Neural cell (in vitro differentiated cells): Measurements from ENCODE around the gene TYW1B.
"Not testable (repeated sequence)": the region's sequence is repeated elsewhere in the genome, so short reads cannot be mapped to it uniquely, and the experiment has no call there.

Source experiments
- EP300 ChIP-seq: fragments of 450-650 bp; conservative IDR thresholded peaks from 2 replicates; pipeline ENCODE4 v1.6.1; 2014; ENCODE audit warnings: antibody characterized with exemption, mild to moderate bottlenecking, moderate library complexity; ENCODE audit not compliant: poor library complexity, severe bottlenecking
- EZH2 ChIP-seq: fragments of 200-600, 300-800 bp; shearing (Covaris generic), sonication (generic); IDR thresholded peaks from 2 replicates; pipeline ENCODE4 v1.6.1; 2014; ENCODE audit warnings: antibody characterized with exemption, low read length, borderline replicate concordance, mild to moderate bottlenecking; ENCODE audit not compliant: insufficient read depth, poor library complexity, severe bottlenecking
- MXI1 ChIP-seq: fragments of 450-650 bp; conservative IDR thresholded peaks from 2 replicates; pipeline ENCODE4 v1.6.1; 2014; ENCODE audit warnings: antibody characterized with exemption, mild to moderate bottlenecking; ENCODE audit not compliant: poor library complexity, severe bottlenecking
- POLR2AphosphoS5 ChIP-seq: IDR thresholded peaks from 2 replicates; pipeline ENCODE4 v1.6.1; 2012
- RAD21 ChIP-seq: fragments of 450-650 bp; conservative IDR thresholded peaks from 2 replicates; pipeline ENCODE4 v1.6.1; 2014; ENCODE audit warnings: antibody characterized with exemption, mild to moderate bottlenecking, moderate library complexity
- SMC3 ChIP-seq: fragments of 450-650 bp; conservative IDR thresholded peaks from 2 replicates; pipeline ENCODE4 v1.6.1; 2014; ENCODE audit warnings: antibody characterized with exemption, mild to moderate bottlenecking, moderate library complexity; ENCODE audit not compliant: poor library complexity
- TAF1 ChIP-seq: IDR thresholded peaks from 2 replicates; pipeline ENCODE4 v1.6.1; 2012; ENCODE audit warnings: low read depth
- TF ChIP-seq, protein P1 (sequence below): fragments of 450-650 bp; IDR thresholded peaks from 2 replicates; pipeline ENCODE4 v1.5.1; 2014; ENCODE audit warnings: antibody characterized with exemption, mild to moderate bottlenecking, moderate library complexity; ENCODE audit not compliant: poor library complexity, severe bottlenecking
- TF ChIP-seq, protein P2 (sequence below): IDR thresholded peaks from 2 replicates; pipeline ENCODE4 v1.6.1; 2012; ENCODE audit warnings: borderline replicate concordance

GRCh38 chr7:72640740-72641139, 187.3 kb downstream of the TYW1B start:
- TF ChIP-seq POLR2AphosphoS5, SMC3, TAF1, RAD21, EZH2, EP300, MXI1: not testable (repeated sequence)
- TF ChIP-seq, protein P1, sequence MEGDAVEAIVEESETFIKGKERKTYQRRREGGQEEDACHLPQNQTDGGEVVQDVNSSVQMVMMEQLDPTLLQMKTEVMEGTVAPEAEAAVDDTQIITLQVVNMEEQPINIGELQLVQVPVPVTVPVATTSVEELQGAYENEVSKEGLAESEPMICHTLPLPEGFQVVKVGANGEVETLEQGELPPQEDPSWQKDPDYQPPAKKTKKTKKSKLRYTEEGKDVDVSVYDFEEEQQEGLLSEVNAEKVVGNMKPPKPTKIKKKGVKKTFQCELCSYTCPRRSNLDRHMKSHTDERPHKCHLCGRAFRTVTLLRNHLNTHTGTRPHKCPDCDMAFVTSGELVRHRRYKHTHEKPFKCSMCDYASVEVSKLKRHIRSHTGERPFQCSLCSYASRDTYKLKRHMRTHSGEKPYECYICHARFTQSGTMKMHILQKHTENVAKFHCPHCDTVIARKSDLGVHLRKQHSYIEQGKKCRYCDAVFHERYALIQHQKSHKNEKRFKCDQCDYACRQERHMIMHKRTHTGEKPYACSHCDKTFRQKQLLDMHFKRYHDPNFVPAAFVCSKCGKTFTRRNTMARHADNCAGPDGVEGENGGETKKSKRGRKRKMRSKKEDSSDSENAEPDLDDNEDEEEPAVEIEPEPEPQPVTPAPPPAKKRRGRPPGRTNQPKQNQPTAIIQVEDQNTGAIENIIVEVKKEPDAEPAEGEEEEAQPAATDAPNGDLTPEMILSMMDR, result not testable (repeated sequence)
- TF ChIP-seq, protein P2, sequence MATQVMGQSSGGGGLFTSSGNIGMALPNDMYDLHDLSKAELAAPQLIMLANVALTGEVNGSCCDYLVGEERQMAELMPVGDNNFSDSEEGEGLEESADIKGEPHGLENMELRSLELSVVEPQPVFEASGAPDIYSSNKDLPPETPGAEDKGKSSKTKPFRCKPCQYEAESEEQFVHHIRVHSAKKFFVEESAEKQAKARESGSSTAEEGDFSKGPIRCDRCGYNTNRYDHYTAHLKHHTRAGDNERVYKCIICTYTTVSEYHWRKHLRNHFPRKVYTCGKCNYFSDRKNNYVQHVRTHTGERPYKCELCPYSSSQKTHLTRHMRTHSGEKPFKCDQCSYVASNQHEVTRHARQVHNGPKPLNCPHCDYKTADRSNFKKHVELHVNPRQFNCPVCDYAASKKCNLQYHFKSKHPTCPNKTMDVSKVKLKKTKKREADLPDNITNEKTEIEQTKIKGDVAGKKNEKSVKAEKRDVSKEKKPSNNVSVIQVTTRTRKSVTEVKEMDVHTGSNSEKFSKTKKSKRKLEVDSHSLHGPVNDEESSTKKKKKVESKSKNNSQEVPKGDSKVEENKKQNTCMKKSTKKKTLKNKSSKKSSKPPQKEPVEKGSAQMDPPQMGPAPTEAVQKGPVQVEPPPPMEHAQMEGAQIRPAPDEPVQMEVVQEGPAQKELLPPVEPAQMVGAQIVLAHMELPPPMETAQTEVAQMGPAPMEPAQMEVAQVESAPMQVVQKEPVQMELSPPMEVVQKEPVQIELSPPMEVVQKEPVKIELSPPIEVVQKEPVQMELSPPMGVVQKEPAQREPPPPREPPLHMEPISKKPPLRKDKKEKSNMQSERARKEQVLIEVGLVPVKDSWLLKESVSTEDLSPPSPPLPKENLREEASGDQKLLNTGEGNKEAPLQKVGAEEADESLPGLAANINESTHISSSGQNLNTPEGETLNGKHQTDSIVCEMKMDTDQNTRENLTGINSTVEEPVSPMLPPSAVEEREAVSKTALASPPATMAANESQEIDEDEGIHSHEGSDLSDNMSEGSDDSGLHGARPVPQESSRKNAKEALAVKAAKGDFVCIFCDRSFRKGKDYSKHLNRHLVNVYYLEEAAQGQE, result not testable (repeated sequence)
